ENCODE measurements around the gene DGCR2. TPM values are rescaled to one million over a fixed set of nuclear protein-coding genes. Genes with fewer than 3 reads are reported as not detected.
A peak's percentile ranks its signal among the peaks of the same experiment; 100 is the strongest.

Gene DGCR2
- total and polyA plus RNA-seq, 2 experiments from 2014 or later, result 65.8 to 82.1 TPM

DNA sequence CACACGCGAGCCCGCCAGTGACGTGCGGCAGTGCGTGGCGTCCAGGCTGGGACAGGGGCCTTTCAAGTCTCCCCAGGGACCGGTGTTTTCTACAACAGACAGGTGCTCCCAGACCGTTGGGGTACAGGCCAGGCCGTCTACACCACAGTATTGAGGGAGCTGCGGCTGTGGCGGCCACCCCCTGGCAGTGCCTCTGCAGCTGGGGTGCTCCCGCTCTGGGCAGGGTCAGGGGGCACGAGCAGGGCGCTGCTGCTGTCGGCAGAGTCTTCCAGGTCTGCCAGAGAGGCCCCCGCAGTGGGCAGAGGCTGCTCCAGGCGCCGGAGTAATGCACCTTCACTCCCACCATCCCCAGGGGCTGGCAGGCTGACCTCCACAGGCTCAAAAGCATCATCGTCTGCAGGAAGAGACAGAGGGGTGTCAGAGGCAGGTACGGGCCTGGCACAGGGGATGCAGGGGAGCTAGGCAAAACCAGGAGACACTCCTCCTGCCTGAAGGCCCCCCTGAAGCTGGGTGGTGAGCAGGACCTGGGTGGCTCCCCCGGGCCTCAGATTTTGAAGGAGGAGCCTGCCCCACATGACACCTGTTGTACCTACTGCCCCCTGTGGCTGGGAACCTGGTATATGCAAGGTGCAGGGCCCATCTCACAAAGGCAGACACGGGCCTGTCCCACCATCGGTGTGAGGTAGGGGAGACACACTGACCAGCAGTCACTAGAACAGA is 83.3 kb downstream of the DGCR2 start:
- no peak overlapping the region for H3K4me3 ChIP-seq
- no peak overlapping the region for H3K27ac ChIP-seq
- TF ChIP-seq CTCF (IDR thresholded peaks at IDR 0.05; ENCODE audit: low read depth, low read length), result no peak
- H3K27me3 ChIP-seq, result no peaks in the 10 kb centered on the region
- DNase-seq (ENCODE audit: low read depth in 1 of 2, low spot score in 1 of 2), result no peak
- no peaks in the 10 kb centered on the region for H3K4me1 ChIP-seq (ENCODE audit: low read depth)
- H3K36me3 ChIP-seq, result peaks cover 9% of the 10 kb centered on the region
- no peaks in the 10 kb centered on the region for H3K9me3 ChIP-seq (ENCODE audit: low read depth)

DNA sequence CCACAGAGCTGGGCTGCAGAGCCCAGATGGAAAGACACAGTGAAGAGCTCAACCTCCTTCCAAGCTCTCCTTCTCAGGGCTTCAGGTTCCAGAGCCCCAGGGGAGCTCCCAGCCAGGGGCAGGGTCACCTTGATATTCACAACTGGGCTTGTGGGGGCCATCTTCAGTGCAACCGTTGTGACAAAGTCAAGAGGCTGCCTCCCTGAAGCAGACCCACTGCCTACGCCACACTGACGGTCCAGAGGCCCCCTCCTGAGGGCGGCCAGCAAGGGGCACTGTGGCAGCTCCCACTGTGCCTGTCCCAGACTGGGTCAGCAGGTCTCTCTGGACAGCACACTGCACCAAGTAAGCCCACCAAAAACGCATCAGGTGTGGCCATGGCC is 84.1 kb downstream of the DGCR2 start:
- no peak for DNase-seq (ENCODE audit: low read depth in 1 of 2, low spot score in 1 of 2)
- TF ChIP-seq CTCF (IDR thresholded peaks at IDR 0.05; ENCODE audit: low read depth, low read length), result no peak
- no peak overlapping the region for H3K27ac ChIP-seq
- H3K4me3 ChIP-seq, result no peak overlapping the region
- H3K4me1 ChIP-seq (ENCODE audit: low read depth), result no peaks in the 10 kb centered on the region
- H3K9me3 ChIP-seq (ENCODE audit: low read depth), result no peaks in the 10 kb centered on the region
- peaks cover 9% of the 10 kb centered on the region for H3K36me3 ChIP-seq
- no peaks in the 10 kb centered on the region for H3K27me3 ChIP-seq

GRCh38 chr22:19037282-19038163 is 84.7 kb downstream of the DGCR2 start:
- no peaks in the 10 kb centered on the region for H3K4me1 ChIP-seq (ENCODE audit: low read depth)
- H3K27me3 ChIP-seq, result no peaks in the 10 kb centered on the region
- TF ChIP-seq CTCF (IDR thresholded peaks at IDR 0.05; ENCODE audit: low read depth, low read length), result no peak
- peaks cover 9% of the 10 kb centered on the region for H3K36me3 ChIP-seq
- no peak for DNase-seq (ENCODE audit: low read depth in 1 of 2, low spot score in 1 of 2)
- no peak overlapping the region for H3K4me3 ChIP-seq
- no peaks in the 10 kb centered on the region for H3K9me3 ChIP-seq (ENCODE audit: low read depth)
- H3K27ac ChIP-seq, result no peak overlapping the region

GRCh38 chr22:19036523-19037273 is 85.5 kb downstream of the DGCR2 start:
- H3K9me3 ChIP-seq (ENCODE audit: low read depth), result no peaks in the 10 kb centered on the region
- no peak overlapping the region for H3K4me3 ChIP-seq
- peak; percentile 15 for TF ChIP-seq CTCF (IDR thresholded peaks at IDR 0.05; ENCODE audit: low read depth, low read length)
- peak in 1 of 2 donors; percentile 14 for DNase-seq (ENCODE audit: low read depth in 1 of 2, low spot score in 1 of 2)
- no peaks in the 10 kb centered on the region for H3K4me1 ChIP-seq (ENCODE audit: low read depth)
- peaks cover 9% of the 10 kb centered on the region for H3K36me3 ChIP-seq
- no peak overlapping the region for H3K27ac ChIP-seq
- H3K27me3 ChIP-seq, result peaks cover under 1% of the 10 kb centered on the region

- Histone ChIP-seq H3K9me3 (ENCODE audit: low read depth) (no peaks in the 10 kb centered on the region), H3K36me3 (peaks cover 6% of the 10 kb centered on the region), H3K4me1 (ENCODE audit: low read depth) (no peaks in the 10 kb centered on the region), H3K4me3 (no peak overlapping the region), H3K27ac (no peak overlapping the region), H3K27me3 (peaks cover 6% of the 10 kb centered on the region)
- DNase-seq (ENCODE audit: low read depth in 1 of 2, low spot score in 1 of 2), result no peak
- no peak for TF ChIP-seq CTCF (IDR thresholded peaks at IDR 0.05; ENCODE audit: low read depth, low read length)
Measured at GRCh38 chr22:19036229-19036522, 86.0 kb downstream of the DGCR2 start.

Data from cardiac muscle cell (in vitro differentiated cells and primary cell).